ENCODE results near the gene SLC25A25.

The SLC25A25 gene

GRCh38 chr9:128145536-128145935 is 77.5 kb downstream of the SLC25A25 start:
- no peak for DNase-seq (ENCODE audit: low read depth)

GRCh38 chr9:128145951-128146351 is 77.9 kb downstream of the SLC25A25 start:
- no peak for DNase-seq (ENCODE audit: low read depth)

- no peak for DNase-seq (ENCODE audit: low read depth)
Observed at GRCh38 chr9:128146591-128147120, 78.6 kb downstream of the SLC25A25 start.

GRCh38 chr9:128148509-128149000 is 80.5 kb downstream of the SLC25A25 start:
- DNase-seq (ENCODE audit: low read depth), result no peak

GRCh38 chr9:128149001-128149701 is 81.1 kb downstream of the SLC25A25 start, which contains the start of gene LCN2:
Gene LCN2 (plus strand): TSS chr9:128149453. CDS start chr9:128149526, 73 bp downstream.
- DNase-seq (ENCODE audit: low read depth), result no peak

GRCh38 chr9:128149951-128150593 is 82.0 kb downstream of the SLC25A25 start:
- DNase-seq (ENCODE audit: low read depth), result peak; percentile 85

- peak; percentile 70 for DNase-seq (ENCODE audit: low read depth)
Observed at GRCh38 chr9:128150594-128151308, 82.7 kb downstream of the SLC25A25 start.

GRCh38 chr9:128151309-128152132 is 83.5 kb downstream of the SLC25A25 start:
- DNase-seq (ENCODE audit: low read depth), result no peak

- no peak for DNase-seq (ENCODE audit: low read depth)
Observed at GRCh38 chr9:128152133-128153059, 84.4 kb downstream of the SLC25A25 start.

GRCh38 chr9:128153060-128153946 is 85.3 kb downstream of the SLC25A25 start:
- no peak for DNase-seq (ENCODE audit: low read depth)

GRCh38 chr9:128153947-128154695 is 86.1 kb downstream of the SLC25A25 start:
- DNase-seq (ENCODE audit: low read depth), result no peak

GRCh38 chr9:128155736-128156500 is 87.9 kb downstream of the SLC25A25 start:
- DNase-seq (ENCODE audit: low read depth), result no peak
